ENCODE measurements around the gene ST6GALNAC6.

DNA sequence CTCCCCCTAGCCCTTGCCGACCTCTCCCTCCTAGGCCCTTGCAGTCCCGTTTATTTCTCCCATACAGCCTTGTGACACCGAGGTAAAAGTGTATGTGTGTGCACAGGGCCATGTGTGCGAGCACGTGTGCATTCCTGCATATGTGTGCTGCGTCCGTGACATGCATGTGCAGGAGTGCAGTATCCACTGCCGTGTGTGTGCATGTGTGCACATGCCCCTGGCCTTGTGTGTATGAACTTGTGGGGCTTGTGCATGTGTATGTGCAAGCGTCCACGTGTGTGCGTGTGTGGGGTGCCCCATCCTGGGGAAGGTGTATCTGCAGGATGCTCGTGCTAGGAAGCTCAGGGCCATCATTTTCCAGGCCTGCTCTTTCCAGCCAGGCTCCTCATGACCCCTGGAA lies 28.5 kb downstream of the ST6GALNAC6 start:
- TF ChIP-seq, protein P1, sequence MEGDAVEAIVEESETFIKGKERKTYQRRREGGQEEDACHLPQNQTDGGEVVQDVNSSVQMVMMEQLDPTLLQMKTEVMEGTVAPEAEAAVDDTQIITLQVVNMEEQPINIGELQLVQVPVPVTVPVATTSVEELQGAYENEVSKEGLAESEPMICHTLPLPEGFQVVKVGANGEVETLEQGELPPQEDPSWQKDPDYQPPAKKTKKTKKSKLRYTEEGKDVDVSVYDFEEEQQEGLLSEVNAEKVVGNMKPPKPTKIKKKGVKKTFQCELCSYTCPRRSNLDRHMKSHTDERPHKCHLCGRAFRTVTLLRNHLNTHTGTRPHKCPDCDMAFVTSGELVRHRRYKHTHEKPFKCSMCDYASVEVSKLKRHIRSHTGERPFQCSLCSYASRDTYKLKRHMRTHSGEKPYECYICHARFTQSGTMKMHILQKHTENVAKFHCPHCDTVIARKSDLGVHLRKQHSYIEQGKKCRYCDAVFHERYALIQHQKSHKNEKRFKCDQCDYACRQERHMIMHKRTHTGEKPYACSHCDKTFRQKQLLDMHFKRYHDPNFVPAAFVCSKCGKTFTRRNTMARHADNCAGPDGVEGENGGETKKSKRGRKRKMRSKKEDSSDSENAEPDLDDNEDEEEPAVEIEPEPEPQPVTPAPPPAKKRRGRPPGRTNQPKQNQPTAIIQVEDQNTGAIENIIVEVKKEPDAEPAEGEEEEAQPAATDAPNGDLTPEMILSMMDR (IDR thresholded peaks at IDR 0.05): no peak
- no peak for TF ChIP-seq EZH2 (IDR thresholded peaks at IDR 0.05)
- TF ChIP-seq EZH2phosphoT487 (IDR thresholded peaks at IDR 0.05): no peak

Data from neural progenitor cell (in vitro differentiated cells).